SJSA1 (cell line): ENCODE results near the gene FUT9. TPM values are rescaled to one million over a fixed set of nuclear protein-coding genes. Genes with fewer than 3 reads are reported as not detected.

Experiments
- DNase-seq, 2 experiments: peaks; one replicate each; pipeline ENCODE4 v3.0.0-alpha.2; 2015 to 2020; ENCODE audit warnings: low spot score in 2 of 2, low read depth in 1 of 2
- H3K27ac ChIP-seq: fragments of 250-450 bp; sonication (Bioruptor Pico); 2 replicates; pipeline ENCODE4 v1.5.1; 2020; ENCODE audit warnings: mild to moderate bottlenecking, moderate library complexity
- H3K27me3 ChIP-seq: fragments of 250-450 bp; sonication (Bioruptor Pico); replicated peaks from 2 replicates; pipeline ENCODE4 v1.5.1; 2020; ENCODE audit warnings: mild to moderate bottlenecking, moderate library complexity
- H3K36me3 ChIP-seq: fragments of 250-450 bp; sonication (Bioruptor Pico); 2 replicates; pipeline ENCODE4 v1.5.1; 2020; ENCODE audit warnings: mild to moderate bottlenecking
- H3K4me1 ChIP-seq: fragments of 250-450 bp; sonication (Bioruptor Pico); replicated peaks from 2 replicates; pipeline ENCODE4 v1.6.1; 2021; ENCODE audit warnings: mild to moderate bottlenecking
- H3K4me3 ChIP-seq: fragments of 250-450 bp; sonication (Bioruptor Pico); 2 replicates; pipeline ENCODE4 v1.5.1; 2020; ENCODE audit warnings: mild to moderate bottlenecking
- H3K9me3 ChIP-seq: fragments of 250-450 bp; sonication (Bioruptor Pico); replicated peaks from 2 replicates; pipeline ENCODE4 v1.5.1; 2020; ENCODE audit warnings: mild to moderate bottlenecking
- total RNA-seq: library from RNA; depleted of rRNA; stranded (reverse); fragments of >200 nt; shearing (Covaris generic); gene quantifications from 2 replicates; pipeline ENCODE4 v1.2.3, GENCODE V29; 2014

Gene FUT9
- total RNA-seq, 1 experiment from 2014 or later, result not detected

GRCh38 chr6:96162711-96163120 is 146.9 kb downstream of the FUT9 start:
- Histone ChIP-seq H3K36me3 (no peaks in the 10 kb centered on the region), H3K4me3 (no peak overlapping the region), H3K4me1 (no peaks in the 10 kb centered on the region), H3K27ac (no peak overlapping the region), H3K27me3 (no peaks in the 10 kb centered on the region), H3K9me3 (no peaks in the 10 kb centered on the region)
- DNase-seq, result no peak

DNA sequence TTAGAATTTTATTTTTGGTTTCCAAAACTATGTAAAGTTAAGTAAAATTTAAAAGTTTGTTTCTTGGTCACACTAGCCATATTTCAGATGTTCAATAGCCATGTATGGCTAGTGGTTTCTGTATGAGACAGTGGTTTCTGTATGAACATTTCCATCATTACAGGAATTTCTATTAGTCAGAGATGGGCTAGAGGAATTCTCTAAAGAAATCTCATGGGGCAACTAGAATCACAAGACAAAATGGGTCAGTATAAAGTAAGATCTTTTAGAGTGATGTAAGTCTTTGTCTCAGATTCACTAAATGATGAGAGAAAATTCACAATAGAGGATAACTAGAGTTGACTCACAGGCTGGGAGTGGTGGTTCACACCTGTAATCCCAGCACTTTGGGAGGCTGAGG is 149.0 kb downstream of the FUT9 start:
- Histone ChIP-seq H3K4me1 (no peaks in the 10 kb centered on the region), H3K27ac (no peak overlapping the region), H3K27me3 (no peaks in the 10 kb centered on the region), H3K36me3 (no peaks in the 10 kb centered on the region), H3K4me3 (no peak overlapping the region), H3K9me3 (no peaks in the 10 kb centered on the region)
- DNase-seq, result no peak

DNA sequence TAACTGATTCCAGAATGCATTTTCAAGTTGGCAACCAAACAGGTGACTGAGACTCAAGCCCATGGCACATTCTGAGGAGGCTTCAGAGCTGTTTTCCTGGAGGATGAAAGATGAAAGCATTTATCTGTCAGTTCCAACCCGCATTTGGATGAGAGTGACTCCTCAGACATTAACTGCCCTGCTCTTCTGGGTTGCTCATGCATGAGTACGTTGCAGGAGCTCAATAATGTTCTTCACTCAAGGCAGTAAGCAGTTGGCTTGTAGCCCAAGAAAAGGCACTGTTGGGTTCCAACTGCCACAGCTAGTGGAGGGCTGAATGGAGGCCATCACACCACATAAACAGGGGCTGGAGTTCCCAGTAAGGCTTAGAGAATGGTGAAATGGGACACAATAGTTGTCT is 155.3 kb downstream of the FUT9 start:
- Histone ChIP-seq H3K4me3 (no peak overlapping the region), H3K4me1 (no peaks in the 10 kb centered on the region), H3K9me3 (no peaks in the 10 kb centered on the region), H3K27me3 (no peaks in the 10 kb centered on the region), H3K36me3 (no peaks in the 10 kb centered on the region), H3K27ac (no peak overlapping the region)
- no peak for DNase-seq

DNA sequence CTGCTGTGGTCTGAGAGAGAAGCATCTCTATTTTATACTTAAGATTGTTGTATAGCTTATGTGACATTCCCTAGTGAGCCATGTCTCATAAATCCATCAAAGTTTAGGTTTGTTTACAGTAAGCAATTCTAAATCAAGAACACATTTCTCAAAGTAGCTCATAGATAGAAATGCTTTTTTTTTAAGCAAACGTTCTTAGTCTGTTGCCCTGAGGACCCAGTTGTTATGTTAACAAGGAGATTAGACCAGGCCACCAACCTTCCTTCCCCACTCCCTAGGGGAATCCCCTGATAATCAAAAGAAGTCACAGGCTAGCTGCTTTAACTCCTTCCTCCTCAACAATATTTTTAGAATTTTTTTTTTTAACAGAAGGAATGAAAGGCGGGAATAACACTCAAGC is 169.0 kb downstream of the FUT9 start:
- no peak for DNase-seq
- H3K36me3 ChIP-seq, result no peaks in the 10 kb centered on the region
- no peaks in the 10 kb centered on the region; the same call in 1 of the 2 replicates for H3K4me1 ChIP-seq
- H3K9me3 ChIP-seq, result no peaks in the 10 kb centered on the region
- H3K4me3 ChIP-seq, result no peak overlapping the region
- H3K27ac ChIP-seq, result no peak overlapping the region
- H3K27me3 ChIP-seq, result no peaks in the 10 kb centered on the region

- Histone ChIP-seq H3K9me3 (no peaks in the 10 kb centered on the region), H3K4me1 (no peaks in the 10 kb centered on the region; the same call in 1 of the 2 replicates), H3K36me3 (no peaks in the 10 kb centered on the region), H3K27ac (no peak overlapping the region), H3K27me3 (no peaks in the 10 kb centered on the region), H3K4me3 (no peak overlapping the region)
- DNase-seq, result no peak
Measured at GRCh38 chr6:96186094-96186493, 170.3 kb downstream of the FUT9 start.

GRCh38 chr6:96186516-96187195 is 170.9 kb downstream of the FUT9 start:
- Histone ChIP-seq H3K9me3 (no peaks in the 10 kb centered on the region), H3K4me3 (no peak overlapping the region), H3K36me3 (no peaks in the 10 kb centered on the region), H3K27ac (no peak overlapping the region), H3K4me1 (no peaks in the 10 kb centered on the region; the same call in 1 of the 2 replicates), H3K27me3 (no peaks in the 10 kb centered on the region)
- no peak for DNase-seq

DNA sequence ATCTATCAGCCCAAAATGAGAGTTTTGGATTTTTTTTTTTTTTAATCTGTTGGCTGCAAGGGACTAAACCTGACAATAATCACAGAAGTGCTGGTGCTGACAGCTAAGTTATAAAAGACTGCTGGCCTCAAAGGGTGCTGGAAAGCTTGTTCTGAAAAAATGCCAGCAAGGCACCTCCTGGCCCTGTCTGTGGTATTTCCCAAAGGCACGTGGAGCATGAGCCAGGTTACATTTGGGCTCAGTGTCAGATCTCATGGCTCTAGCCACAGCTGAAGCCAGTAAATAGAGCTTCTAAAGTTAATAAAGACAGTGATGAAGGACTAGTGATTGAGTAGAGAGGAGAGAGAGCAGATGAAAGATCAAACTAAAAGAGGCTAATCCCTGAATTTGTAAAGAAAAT is 178.9 kb downstream of the FUT9 start:
- DNase-seq, result no peak
- Histone ChIP-seq H3K4me1 (no peaks in the 10 kb centered on the region), H3K27ac (no peak overlapping the region), H3K4me3 (no peak overlapping the region), H3K27me3 (no peaks in the 10 kb centered on the region), H3K9me3 (no peaks in the 10 kb centered on the region), H3K36me3 (no peaks in the 10 kb centered on the region)

- Histone ChIP-seq H3K27me3 (no peaks in the 10 kb centered on the region), H3K27ac (no peak overlapping the region), H3K9me3 (no peaks in the 10 kb centered on the region), H3K4me3 (no peak overlapping the region), H3K36me3 (no peaks in the 10 kb centered on the region), H3K4me1 (no peaks in the 10 kb centered on the region)
- no peak for DNase-seq
Measured at GRCh38 chr6:96195272-96195671, 179.5 kb downstream of the FUT9 start.

- H3K4me3 ChIP-seq, result no peak overlapping the region
- no peaks in the 10 kb centered on the region for H3K36me3 ChIP-seq
- H3K27ac ChIP-seq, result no peak overlapping the region
- no peaks in the 10 kb centered on the region for H3K9me3 ChIP-seq
- no peaks in the 10 kb centered on the region for H3K4me1 ChIP-seq
- DNase-seq, result no peak
- no peaks in the 10 kb centered on the region for H3K27me3 ChIP-seq
Measured at GRCh38 chr6:96196633-96197032, 180.9 kb downstream of the FUT9 start.

- no peaks in the 10 kb centered on the region for H3K27me3 ChIP-seq
- H3K36me3 ChIP-seq, result no peaks in the 10 kb centered on the region
- no peaks in the 10 kb centered on the region for H3K9me3 ChIP-seq
- no peak for DNase-seq
- no peak overlapping the region for H3K27ac ChIP-seq
- no peak overlapping the region for H3K4me3 ChIP-seq
- no peaks in the 10 kb centered on the region for H3K4me1 ChIP-seq
Measured at GRCh38 chr6:96197241-96197640, 181.5 kb downstream of the FUT9 start.

DNA sequence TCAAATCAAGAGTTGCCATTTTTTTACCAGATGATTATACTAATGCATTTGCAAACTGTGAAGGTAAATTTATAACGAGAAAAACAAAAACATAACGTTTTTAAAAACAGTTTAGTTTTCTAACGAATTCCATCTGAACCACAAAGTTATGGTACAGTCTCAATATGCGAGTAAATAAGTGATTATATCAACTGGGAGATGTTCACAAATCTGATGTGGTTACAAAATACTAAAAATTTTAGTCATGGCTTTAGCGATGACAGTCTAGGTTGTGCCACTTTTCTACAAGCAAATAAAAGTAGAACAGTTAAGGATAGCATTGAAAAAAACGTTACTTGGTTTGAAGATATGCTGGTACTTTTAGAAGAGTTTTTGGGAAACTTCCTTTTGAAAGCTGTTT is 186.8 kb downstream of the FUT9 start:
- Histone ChIP-seq H3K4me1 (no peaks in the 10 kb centered on the region), H3K27me3 (no peaks in the 10 kb centered on the region), H3K4me3 (no peak overlapping the region), H3K27ac (no peak overlapping the region), H3K9me3 (no peaks in the 10 kb centered on the region), H3K36me3 (no peaks in the 10 kb centered on the region)
- DNase-seq, result no peak

DNA sequence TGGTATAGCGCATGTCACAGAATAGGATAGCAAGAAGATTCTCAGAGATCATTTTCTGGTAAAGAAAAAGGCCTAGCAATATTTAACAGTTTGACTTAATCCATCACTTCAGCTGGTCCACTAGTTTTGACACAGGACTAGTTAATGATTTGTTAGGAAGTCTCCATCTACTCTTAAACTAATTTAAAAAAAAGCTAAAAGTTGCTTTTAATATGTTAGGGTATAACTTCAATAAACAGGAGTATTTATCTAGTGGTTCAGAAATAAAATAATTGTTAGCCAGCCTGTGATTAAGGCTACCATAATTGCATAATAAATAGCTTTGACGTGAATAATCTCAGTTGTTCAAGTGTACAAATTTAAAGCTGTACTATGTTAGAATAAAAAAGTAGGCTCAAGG is 195.6 kb downstream of the FUT9 start:
- H3K27ac ChIP-seq, result no peak overlapping the region

DNA sequence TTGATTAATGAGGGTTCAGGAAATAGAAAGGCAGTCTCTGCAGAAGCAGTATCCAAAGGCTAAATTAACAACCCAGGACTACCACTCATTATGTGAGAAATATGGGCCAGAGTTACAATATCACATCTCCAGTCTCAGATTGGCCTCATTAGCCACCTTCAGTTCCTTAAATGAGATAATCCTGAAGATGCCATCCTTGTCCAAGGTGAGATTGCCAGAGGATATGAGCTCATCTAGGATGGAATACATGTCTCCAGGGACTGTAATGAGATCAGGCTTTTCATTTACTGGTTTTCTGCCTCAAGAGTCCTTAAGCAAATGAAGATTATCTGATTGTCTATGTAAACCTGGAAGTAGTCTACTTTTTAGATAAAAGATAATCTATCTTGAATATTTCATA is 196.3 kb downstream of the FUT9 start:
- Histone ChIP-seq H3K4me3 (no peak overlapping the region), H3K27ac (no peak overlapping the region), H3K9me3 (no peaks in the 10 kb centered on the region), H3K36me3 (no peaks in the 10 kb centered on the region), H3K4me1 (no peaks in the 10 kb centered on the region), H3K27me3 (no peaks in the 10 kb centered on the region; the same call in 1 of the 2 replicates)
- DNase-seq, result no peak

More for the DNA sequence above, 195.6 kb downstream of the FUT9 start:
- Histone ChIP-seq H3K27me3 (no peaks in the 10 kb centered on the region; the same call in 1 of the 2 replicates), H3K9me3 (no peaks in the 10 kb centered on the region), H3K4me3 (no peak overlapping the region), H3K4me1 (no peaks in the 10 kb centered on the region), H3K36me3 (no peaks in the 10 kb centered on the region)
- no peak for DNase-seq

DNA sequence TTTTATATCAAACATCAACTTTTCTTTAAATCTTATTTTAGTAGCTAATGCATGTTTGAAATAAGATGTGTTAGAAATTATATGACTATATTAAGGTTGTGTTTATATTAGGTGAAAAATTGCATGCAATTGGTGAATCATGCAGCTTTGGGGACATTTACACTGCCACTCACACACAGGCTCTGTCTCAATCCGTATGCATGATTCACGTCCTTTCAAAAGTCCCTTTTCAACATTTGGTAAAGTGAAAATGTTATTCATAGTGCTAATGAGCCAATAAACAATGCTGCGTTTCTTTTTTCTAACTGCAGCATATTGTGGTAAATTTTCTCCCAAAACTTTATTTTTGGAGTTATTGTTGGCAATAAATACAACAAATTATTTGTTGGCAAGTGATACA is 198.0 kb downstream of the FUT9 start:
- H3K36me3 ChIP-seq, result no peaks in the 10 kb centered on the region
- DNase-seq, result no peak
- no peak overlapping the region for H3K27ac ChIP-seq
- H3K27me3 ChIP-seq, result no peaks in the 10 kb centered on the region; the same call in 1 of the 2 replicates
- no peak overlapping the region for H3K4me3 ChIP-seq
- H3K9me3 ChIP-seq, result no peaks in the 10 kb centered on the region
- H3K4me1 ChIP-seq, result no peaks in the 10 kb centered on the region

- no peaks in the 10 kb centered on the region for H3K27me3 ChIP-seq
- no peaks in the 10 kb centered on the region for H3K4me1 ChIP-seq
- DNase-seq, result no peak
- H3K9me3 ChIP-seq, result no peaks in the 10 kb centered on the region
- no peak overlapping the region for H3K27ac ChIP-seq
- no peaks in the 10 kb centered on the region for H3K36me3 ChIP-seq
- no peak overlapping the region for H3K4me3 ChIP-seq
Measured at GRCh38 chr6:96223695-96224094, 207.9 kb downstream of the FUT9 start.
